ENCODE results near the gene KLF18. TPM values are rescaled to one million over a fixed set of nuclear protein-coding genes. Genes with fewer than 3 reads are reported as not detected.

Gene KLF18
- total RNA-seq, 1 donor from 2014 or later: not detected

DNA sequence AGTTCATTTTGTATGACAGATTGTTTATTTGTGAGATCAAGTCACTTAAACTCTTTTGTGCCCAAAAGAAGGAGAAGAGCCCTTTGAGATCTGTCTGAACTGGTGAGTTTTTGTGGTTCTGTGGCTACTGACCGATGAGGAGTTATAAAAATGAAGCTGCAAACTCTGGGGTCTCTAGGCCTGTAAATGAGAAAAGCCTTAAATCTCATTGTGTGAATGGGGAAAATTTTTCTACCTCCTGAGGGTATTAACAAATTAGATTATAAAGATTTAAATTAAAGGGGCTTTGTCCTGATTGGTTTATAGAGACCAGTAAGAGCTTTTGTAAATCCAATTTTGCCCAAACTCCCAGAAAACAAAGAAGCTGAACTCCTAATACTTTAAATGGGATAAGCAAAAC lies 32.5 kb downstream of the KLF18 start:
- Histone ChIP-seq H3K9me3 (ENCODE audit: control insufficient read depth in 3 of 3, low read length in 3 of 3) (no peaks in the 10 kb centered on the region), H3K27ac (ENCODE audit: low read depth, low read length) (no peak overlapping the region), H3K27me3 (ENCODE audit: control insufficient read depth in 3 of 3, insufficient read depth in 3 of 3, low read length in 3 of 3) (peaks cover 10 to 16% (median 10%) of the 10 kb centered on the region in 3 donors), H3K4me1 (ENCODE audit: control insufficient read depth in 3 of 3, insufficient read depth in 3 of 3, low read length in 3 of 3) (no peaks in the 10 kb centered on the region), H3K36me3 (ENCODE audit: control insufficient read depth in 3 of 3, insufficient read depth in 3 of 3, low read length in 3 of 3) (no peaks in the 10 kb centered on the region), H3K4me3 (ENCODE audit: low read length in 3 of 3) (no peak overlapping the region), H3K9ac (ENCODE audit: low read depth in 1 of 3, low read length in 3 of 3) (no peak overlapping the region)

DNA sequence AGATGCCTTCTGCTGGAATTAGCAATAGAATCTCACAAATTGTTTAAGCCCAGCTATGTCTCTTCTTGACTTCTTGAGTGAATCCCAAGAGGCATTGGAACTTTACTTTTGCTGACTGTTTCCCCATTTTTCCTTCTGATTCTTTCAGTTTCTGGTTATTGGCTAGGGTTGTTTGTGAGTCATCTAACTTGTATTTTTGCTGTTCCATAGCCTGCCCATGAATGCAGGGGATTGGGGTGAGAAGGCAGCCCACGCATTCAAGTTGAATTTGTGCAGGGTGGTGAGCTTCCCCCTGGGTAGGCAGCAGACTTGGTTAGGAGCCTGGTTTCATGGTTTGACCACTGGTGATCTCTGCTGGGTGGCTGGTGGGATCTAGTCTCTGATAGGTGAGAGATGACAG lies 33.2 kb downstream of the KLF18 start:
- Histone ChIP-seq H3K27me3 (ENCODE audit: control insufficient read depth in 3 of 3, insufficient read depth in 3 of 3, low read length in 3 of 3) (peaks cover 16 to 17% (median 16%) of the 10 kb centered on the region in 3 donors), H3K27ac (ENCODE audit: low read depth, low read length) (no peak overlapping the region)

DNA sequence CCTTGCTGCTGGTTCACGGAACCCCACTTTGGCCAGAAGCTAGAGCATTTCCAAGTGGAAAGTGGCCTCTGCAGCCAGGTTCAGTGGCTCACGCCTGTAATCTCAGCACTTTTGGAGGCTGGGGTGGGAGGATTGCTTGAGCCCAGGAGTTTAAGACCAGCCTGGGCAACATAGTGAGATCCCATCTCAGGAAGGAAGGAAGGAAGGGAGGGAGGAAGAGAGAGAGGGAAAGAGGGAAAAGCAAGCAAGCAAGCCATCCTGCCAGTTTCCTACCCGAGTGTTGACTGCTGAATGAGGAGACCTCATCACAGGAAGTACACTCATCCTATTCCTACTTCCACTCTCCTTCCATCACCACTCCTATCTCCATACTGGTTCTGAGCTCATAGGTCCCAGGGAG lies 35.6 kb downstream of the KLF18 start:
- H3K4me1 ChIP-seq (ENCODE audit: control insufficient read depth in 3 of 3, insufficient read depth in 3 of 3, low read length in 3 of 3): no peaks in the 10 kb centered on the region
- no peaks in the 10 kb centered on the region for H3K36me3 ChIP-seq (ENCODE audit: control insufficient read depth in 3 of 3, insufficient read depth in 3 of 3, low read length in 3 of 3)
- H3K9ac ChIP-seq (ENCODE audit: low read depth in 1 of 3, low read length in 3 of 3): no peak overlapping the region
- H3K27me3 ChIP-seq (ENCODE audit: control insufficient read depth in 3 of 3, insufficient read depth in 3 of 3, low read length in 3 of 3): peaks cover 16 to 20% (median 16%) of the 10 kb centered on the region in 3 donors
- H3K9me3 ChIP-seq (ENCODE audit: control insufficient read depth in 3 of 3, low read length in 3 of 3): no peaks in the 10 kb centered on the region
- H3K4me3 ChIP-seq (ENCODE audit: low read length in 3 of 3): no peak overlapping the region
- no peak overlapping the region for H3K27ac ChIP-seq (ENCODE audit: low read depth, low read length)

More for the DNA sequence above, 33.2 kb downstream of the KLF18 start:
- Histone ChIP-seq H3K36me3 (ENCODE audit: control insufficient read depth in 3 of 3, insufficient read depth in 3 of 3, low read length in 3 of 3) (no peaks in the 10 kb centered on the region), H3K9me3 (ENCODE audit: control insufficient read depth in 3 of 3, low read length in 3 of 3) (no peaks in the 10 kb centered on the region), H3K4me1 (ENCODE audit: control insufficient read depth in 3 of 3, insufficient read depth in 3 of 3, low read length in 3 of 3) (no peaks in the 10 kb centered on the region), H3K4me3 (ENCODE audit: low read length in 3 of 3) (no peak overlapping the region), H3K9ac (ENCODE audit: low read depth in 1 of 3, low read length in 3 of 3) (no peak overlapping the region)

- H3K4me3 ChIP-seq (ENCODE audit: low read length in 3 of 3): no peak overlapping the region
Observed at GRCh38 chr1:44103270-44104131, 37.9 kb downstream of the KLF18 start.

DNA sequence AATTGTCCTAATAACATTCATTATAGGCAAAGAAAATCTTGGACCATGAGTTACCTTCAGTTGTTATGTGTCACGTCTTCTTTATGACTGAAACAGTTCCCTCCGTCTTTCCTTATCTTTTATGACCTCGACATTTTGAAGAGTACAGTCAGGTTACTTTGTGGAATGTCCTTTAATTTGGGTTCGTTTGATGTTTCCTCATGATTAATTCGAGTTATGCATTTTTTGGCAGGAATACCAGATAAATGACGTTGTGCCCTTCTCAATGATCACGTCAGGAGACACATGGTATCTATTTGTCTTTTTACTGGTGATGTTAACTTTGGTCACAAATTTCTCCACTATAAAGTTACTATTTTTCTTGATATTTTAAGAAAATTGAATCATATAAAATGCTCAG lies 40.1 kb downstream of the KLF18 start:
- H3K9me3 ChIP-seq (ENCODE audit: control insufficient read depth in 3 of 3, low read length in 3 of 3): no peaks in the 10 kb centered on the region
- no peaks in the 10 kb centered on the region for H3K36me3 ChIP-seq (ENCODE audit: control insufficient read depth in 3 of 3, insufficient read depth in 3 of 3, low read length in 3 of 3)

More at GRCh38 chr1:44103270-44104131, 37.9 kb downstream of the KLF18 start:
- H3K27ac ChIP-seq (ENCODE audit: low read depth, low read length): no peak overlapping the region
- no peaks in the 10 kb centered on the region for H3K4me1 ChIP-seq (ENCODE audit: control insufficient read depth in 3 of 3, insufficient read depth in 3 of 3, low read length in 3 of 3)
- H3K36me3 ChIP-seq (ENCODE audit: control insufficient read depth in 3 of 3, insufficient read depth in 3 of 3, low read length in 3 of 3): no peaks in the 10 kb centered on the region
- no peak overlapping the region for H3K9ac ChIP-seq (ENCODE audit: low read depth in 1 of 3, low read length in 3 of 3)
- H3K27me3 ChIP-seq (ENCODE audit: control insufficient read depth in 3 of 3, insufficient read depth in 3 of 3, low read length in 3 of 3): peaks cover 16 to 20% (median 16%) of the 10 kb centered on the region in 3 donors
- no peaks in the 10 kb centered on the region for H3K9me3 ChIP-seq (ENCODE audit: control insufficient read depth in 3 of 3, low read length in 3 of 3)

GRCh38 chr1:44100183-44100868 lies 41.1 kb downstream of the KLF18 start:
- no peak overlapping the region for H3K9ac ChIP-seq (ENCODE audit: low read depth in 1 of 3, low read length in 3 of 3)
- H3K27ac ChIP-seq (ENCODE audit: low read depth, low read length): no peak overlapping the region
- no peak overlapping the region for H3K4me3 ChIP-seq (ENCODE audit: low read length in 3 of 3)
- no peaks in the 10 kb centered on the region for H3K4me1 ChIP-seq (ENCODE audit: control insufficient read depth in 3 of 3, insufficient read depth in 3 of 3, low read length in 3 of 3)
- H3K9me3 ChIP-seq (ENCODE audit: control insufficient read depth in 3 of 3, low read length in 3 of 3): no peaks in the 10 kb centered on the region
- H3K36me3 ChIP-seq (ENCODE audit: control insufficient read depth in 3 of 3, insufficient read depth in 3 of 3, low read length in 3 of 3): no peaks in the 10 kb centered on the region
- peaks cover 0 to 19% (median 10%) of the 10 kb centered on the region in 3 donors for H3K27me3 ChIP-seq (ENCODE audit: control insufficient read depth in 3 of 3, insufficient read depth in 3 of 3, low read length in 3 of 3)

More for the DNA sequence above, 40.1 kb downstream of the KLF18 start:
- H3K9ac ChIP-seq (ENCODE audit: low read depth in 1 of 3, low read length in 3 of 3): no peak overlapping the region
- H3K4me1 ChIP-seq (ENCODE audit: control insufficient read depth in 3 of 3, insufficient read depth in 3 of 3, low read length in 3 of 3): no peaks in the 10 kb centered on the region
- no peak overlapping the region for H3K4me3 ChIP-seq (ENCODE audit: low read length in 3 of 3)
- peaks cover 7 to 20% (median 16%) of the 10 kb centered on the region in 3 donors for H3K27me3 ChIP-seq (ENCODE audit: control insufficient read depth in 3 of 3, insufficient read depth in 3 of 3, low read length in 3 of 3)
- H3K27ac ChIP-seq (ENCODE audit: low read depth, low read length): no peak overlapping the region

GRCh38 chr1:44094047-44094446 lies 47.4 kb downstream of the KLF18 start:
- Histone ChIP-seq H3K9ac (ENCODE audit: low read depth in 1 of 3, low read length in 3 of 3) (no peak overlapping the region), H3K36me3 (ENCODE audit: control insufficient read depth in 3 of 3, insufficient read depth in 3 of 3, low read length in 3 of 3) (no peaks in the 10 kb centered on the region), H3K4me3 (ENCODE audit: low read length in 3 of 3) (no peak overlapping the region), H3K27ac (ENCODE audit: low read depth, low read length) (no peak overlapping the region), H3K4me1 (ENCODE audit: control insufficient read depth in 3 of 3, insufficient read depth in 3 of 3, low read length in 3 of 3) (no peaks in the 10 kb centered on the region), H3K9me3 (ENCODE audit: control insufficient read depth in 3 of 3, low read length in 3 of 3) (no peaks in the 10 kb centered on the region), H3K27me3 (ENCODE audit: control insufficient read depth in 3 of 3, insufficient read depth in 3 of 3, low read length in 3 of 3) (no peaks in the 10 kb centered on the region)

GRCh38 chr1:44090429-44091252 lies 50.8 kb downstream of the KLF18 start:
- H3K4me3 ChIP-seq (ENCODE audit: low read length in 3 of 3): no peak overlapping the region
- no peak overlapping the region for H3K27ac ChIP-seq (ENCODE audit: low read depth, low read length)
- no peaks in the 10 kb centered on the region for H3K36me3 ChIP-seq (ENCODE audit: control insufficient read depth in 3 of 3, insufficient read depth in 3 of 3, low read length in 3 of 3)
- no peaks in the 10 kb centered on the region for H3K4me1 ChIP-seq (ENCODE audit: control insufficient read depth in 3 of 3, insufficient read depth in 3 of 3, low read length in 3 of 3)
- no peaks in the 10 kb centered on the region for H3K27me3 ChIP-seq (ENCODE audit: control insufficient read depth in 3 of 3, insufficient read depth in 3 of 3, low read length in 3 of 3)
- no peak overlapping the region for H3K9ac ChIP-seq (ENCODE audit: low read depth in 1 of 3, low read length in 3 of 3)
- no peaks in the 10 kb centered on the region for H3K9me3 ChIP-seq (ENCODE audit: control insufficient read depth in 3 of 3, low read length in 3 of 3)

DNA sequence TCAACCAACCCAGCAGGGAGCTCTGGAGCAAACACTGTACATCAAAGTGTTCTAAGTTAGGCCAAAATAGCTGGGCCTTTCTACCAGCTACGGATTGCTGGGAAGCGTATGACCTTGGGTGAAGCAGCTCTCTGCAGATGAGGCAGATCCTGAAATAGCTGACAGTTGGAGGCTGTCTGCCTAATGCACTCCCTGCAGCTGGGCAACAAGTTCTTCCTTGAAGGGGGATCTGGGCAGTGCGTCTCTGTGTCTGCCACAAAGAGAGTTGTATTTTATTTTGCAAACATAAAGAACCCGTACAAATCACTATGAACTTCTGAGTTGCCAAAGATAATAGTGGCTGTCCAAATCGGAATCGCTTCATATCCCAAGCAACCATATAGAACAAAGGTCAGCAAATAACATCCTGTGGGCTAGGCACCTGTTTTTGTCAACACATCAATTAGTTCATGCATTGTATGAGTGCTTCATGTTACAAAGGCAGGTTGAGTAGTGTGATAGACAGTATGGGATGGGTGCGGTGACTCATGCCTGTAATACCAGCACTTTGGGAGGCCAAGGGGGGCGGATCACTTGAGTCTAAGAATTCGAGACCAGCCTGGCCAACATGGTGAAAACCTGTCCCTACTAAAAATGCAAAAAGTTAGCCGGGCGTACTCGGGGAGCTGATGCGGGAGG lies 51.9 kb downstream of the KLF18 start:
- Histone ChIP-seq H3K27me3 (ENCODE audit: control insufficient read depth in 3 of 3, insufficient read depth in 3 of 3, low read length in 3 of 3) (no peaks in the 10 kb centered on the region), H3K9ac (ENCODE audit: low read depth in 1 of 3, low read length in 3 of 3) (no peak overlapping the region), H3K27ac (ENCODE audit: low read depth, low read length) (no peak overlapping the region), H3K36me3 (ENCODE audit: control insufficient read depth in 3 of 3, insufficient read depth in 3 of 3, low read length in 3 of 3) (no peaks in the 10 kb centered on the region), H3K4me1 (ENCODE audit: control insufficient read depth in 3 of 3, insufficient read depth in 3 of 3, low read length in 3 of 3) (no peaks in the 10 kb centered on the region), H3K9me3 (ENCODE audit: control insufficient read depth in 3 of 3, low read length in 3 of 3) (no peaks in the 10 kb centered on the region), H3K4me3 (ENCODE audit: low read length in 3 of 3) (no peak overlapping the region)

Measured in skeletal muscle tissue (tissue), 4 donors.